ENCODE results near the gene LDHD.
A peak's percentile ranks its signal among the peaks of the same experiment; 100 is the strongest.

Gene LDHD

GRCh38 chr16:75080205-75081029 lies 36.2 kb downstream of the LDHD start:
- H3K4me3 ChIP-seq (replicated peaks; ENCODE audit: low read depth, low read length): no peak overlapping the region
- peak; percentile 39 for DNase-seq (ENCODE audit: low read depth)
- TF ChIP-seq, protein P1, sequence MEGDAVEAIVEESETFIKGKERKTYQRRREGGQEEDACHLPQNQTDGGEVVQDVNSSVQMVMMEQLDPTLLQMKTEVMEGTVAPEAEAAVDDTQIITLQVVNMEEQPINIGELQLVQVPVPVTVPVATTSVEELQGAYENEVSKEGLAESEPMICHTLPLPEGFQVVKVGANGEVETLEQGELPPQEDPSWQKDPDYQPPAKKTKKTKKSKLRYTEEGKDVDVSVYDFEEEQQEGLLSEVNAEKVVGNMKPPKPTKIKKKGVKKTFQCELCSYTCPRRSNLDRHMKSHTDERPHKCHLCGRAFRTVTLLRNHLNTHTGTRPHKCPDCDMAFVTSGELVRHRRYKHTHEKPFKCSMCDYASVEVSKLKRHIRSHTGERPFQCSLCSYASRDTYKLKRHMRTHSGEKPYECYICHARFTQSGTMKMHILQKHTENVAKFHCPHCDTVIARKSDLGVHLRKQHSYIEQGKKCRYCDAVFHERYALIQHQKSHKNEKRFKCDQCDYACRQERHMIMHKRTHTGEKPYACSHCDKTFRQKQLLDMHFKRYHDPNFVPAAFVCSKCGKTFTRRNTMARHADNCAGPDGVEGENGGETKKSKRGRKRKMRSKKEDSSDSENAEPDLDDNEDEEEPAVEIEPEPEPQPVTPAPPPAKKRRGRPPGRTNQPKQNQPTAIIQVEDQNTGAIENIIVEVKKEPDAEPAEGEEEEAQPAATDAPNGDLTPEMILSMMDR (IDR thresholded peaks at IDR 0.05; ENCODE audit: low read length, missing control alignments): no peak

DNA sequence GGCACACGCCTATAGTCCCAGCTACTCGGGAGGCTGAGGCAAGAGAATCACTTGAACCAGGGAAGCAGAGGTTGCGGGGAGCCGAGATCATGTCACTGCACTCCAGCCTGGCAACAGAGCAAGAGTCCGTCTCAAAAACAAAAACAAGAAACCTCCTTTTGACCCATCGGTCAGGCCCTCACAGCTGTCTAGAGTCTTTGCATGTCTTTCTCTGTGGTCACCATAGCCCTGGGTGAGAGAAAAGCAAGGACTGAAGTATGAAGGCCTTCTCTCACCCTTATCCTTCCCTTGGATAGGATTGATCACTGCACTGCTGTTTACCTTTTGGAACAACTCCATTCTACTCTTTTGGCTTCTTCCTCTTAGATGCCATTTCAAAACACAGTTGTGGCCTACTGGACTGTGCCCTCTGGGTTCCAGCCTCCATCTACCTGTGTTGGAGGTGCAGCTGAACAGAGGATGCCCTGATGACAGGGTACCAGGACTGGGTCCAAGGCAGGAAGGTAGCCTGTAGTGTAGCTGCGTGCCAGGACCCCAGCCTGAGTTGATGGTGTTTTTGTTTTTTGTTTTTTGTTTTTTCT lies 37.1 kb downstream of the LDHD start:
- no peak for DNase-seq (ENCODE audit: low read depth)
- no peak overlapping the region for H3K4me3 ChIP-seq (replicated peaks; ENCODE audit: low read depth, low read length)
- TF ChIP-seq, protein P1 (IDR thresholded peaks at IDR 0.05; ENCODE audit: low read length, missing control alignments): no peak

- TF ChIP-seq, protein P1 (IDR thresholded peaks at IDR 0.05; ENCODE audit: low read length, missing control alignments): no peak
- no peak for DNase-seq (ENCODE audit: low read depth)
- no peak overlapping the region for H3K4me3 ChIP-seq (replicated peaks; ENCODE audit: low read depth, low read length)
Measured at GRCh38 chr16:75078886-75079285, 37.7 kb downstream of the LDHD start.

DNA sequence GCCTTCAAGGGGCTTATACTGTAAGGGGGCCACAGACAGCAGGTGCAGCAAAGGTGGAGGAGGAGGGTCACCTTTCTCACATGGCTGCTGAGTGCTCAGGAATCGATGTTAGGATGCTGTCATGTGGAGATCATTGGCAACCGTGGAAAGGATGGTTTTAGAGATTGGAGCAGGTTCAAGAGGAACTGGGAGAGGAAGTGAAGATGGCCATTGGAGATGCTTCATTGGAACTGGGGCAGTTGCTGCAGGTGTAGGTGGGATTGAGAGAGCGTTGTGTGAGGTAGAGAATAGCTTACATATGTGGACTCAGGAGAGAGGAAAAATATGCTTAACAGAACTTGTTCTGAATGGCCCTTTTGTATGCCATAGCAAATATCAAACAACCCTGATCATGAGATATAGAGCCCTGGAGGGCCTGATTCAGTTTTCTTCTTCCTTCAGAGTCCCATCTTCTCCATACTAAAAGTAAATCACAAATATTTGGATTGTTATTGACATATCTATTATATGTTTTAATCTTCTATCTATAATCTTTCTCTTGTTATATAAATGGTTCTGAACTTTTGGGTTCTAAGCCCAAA lies 40.8 kb downstream of the LDHD start:
- no peak overlapping the region for H3K4me3 ChIP-seq (replicated peaks; ENCODE audit: low read depth, low read length)
- DNase-seq (ENCODE audit: low read depth): no peak
- TF ChIP-seq, protein P1 (IDR thresholded peaks at IDR 0.05; ENCODE audit: low read length, missing control alignments): no peak

DNA sequence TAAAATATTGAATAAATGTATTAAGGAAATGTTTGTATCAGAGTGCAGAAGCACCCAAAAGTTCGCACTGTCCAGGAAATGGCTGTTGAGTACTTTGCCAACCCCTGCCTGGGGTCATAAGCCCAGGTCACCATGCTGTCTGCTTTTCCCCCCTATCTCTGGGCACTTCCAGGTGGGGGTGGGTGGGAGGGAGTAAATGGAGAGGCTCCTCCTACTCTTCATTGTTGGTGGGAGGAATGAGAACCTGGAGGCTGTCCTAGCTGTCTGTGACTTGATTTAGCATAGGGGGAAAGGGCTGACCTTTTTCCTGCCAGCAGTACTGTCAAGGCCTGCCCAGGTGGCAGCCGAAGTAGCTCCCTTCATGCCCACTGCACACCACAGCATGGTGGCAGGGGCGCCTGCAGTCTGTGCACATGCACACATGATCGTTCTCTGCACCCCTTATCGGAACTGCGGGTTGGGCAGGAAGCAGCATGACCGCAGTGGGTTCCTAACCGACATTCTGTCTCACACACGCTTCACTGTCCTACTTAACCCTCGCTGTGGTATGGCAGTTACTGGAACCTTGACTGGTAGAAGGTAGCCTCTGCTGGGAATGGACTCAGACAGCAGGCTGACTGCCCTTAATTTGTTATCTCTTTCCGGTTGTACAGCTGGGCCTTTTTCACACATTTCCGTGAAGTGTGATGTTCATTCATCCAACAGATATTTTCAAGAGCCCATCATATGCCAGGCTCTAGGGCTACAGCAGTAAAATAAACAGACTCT lies 41.5 kb downstream of the LDHD start:
- H3K4me3 ChIP-seq (replicated peaks; ENCODE audit: low read depth, low read length): no peak overlapping the region
- TF ChIP-seq, protein P1 (IDR thresholded peaks at IDR 0.05; ENCODE audit: low read length, missing control alignments): no peak
- DNase-seq (ENCODE audit: low read depth): peak; percentile 43

GRCh38 chr16:75074304-75074793 lies 42.2 kb downstream of the LDHD start:
- H3K4me3 ChIP-seq (replicated peaks; ENCODE audit: low read depth, low read length): no peak overlapping the region
- TF ChIP-seq, protein P1 (IDR thresholded peaks at IDR 0.05; ENCODE audit: low read length, missing control alignments): no peak
- DNase-seq (ENCODE audit: low read depth): no peak
